ENCODE data around the gene BICRA. TPM values are rescaled to one million over a fixed set of nuclear protein-coding genes. Genes with fewer than 3 reads are reported as not detected.
A peak's percentile ranks its signal among the peaks of the same experiment; 100 is the strongest.

Gene BICRA
- total RNA-seq, 2 donors from 2014 or later, result 10.3 to 12.2 TPM

DNA sequence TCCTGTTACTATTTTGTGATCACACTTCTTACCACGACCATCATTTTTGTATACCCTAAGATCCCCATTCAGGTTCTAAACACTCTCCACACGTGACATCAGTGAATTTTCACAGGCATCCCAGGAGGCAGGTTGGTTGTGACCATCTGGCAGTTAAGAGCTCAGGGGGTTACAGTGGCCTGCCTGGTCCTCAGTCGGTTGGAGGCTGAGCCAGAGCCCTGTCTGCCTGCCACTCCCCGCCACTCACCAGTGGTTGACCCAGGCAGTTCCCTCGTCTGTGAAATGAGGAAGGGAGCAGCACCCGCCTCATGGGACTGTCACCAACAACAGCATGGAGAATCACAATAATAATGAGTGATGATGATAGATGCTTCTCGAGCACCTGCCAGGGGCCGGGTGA lies 67.9 kb downstream of the BICRA start:
- no peaks in the 10 kb centered on the region for H3K27me3 Mint-ChIP-seq
- no peak overlapping the region for H3K27ac Mint-ChIP-seq
- H3K9me3 Mint-ChIP-seq, result no peaks in the 10 kb centered on the region
- no peak overlapping the region for H3K4me3 Mint-ChIP-seq
- no peak for ATAC-seq (replicated peaks)
- H3K4me1 Mint-ChIP-seq, result peaks cover 7% of the 10 kb centered on the region
- H3K36me3 Mint-ChIP-seq (ENCODE audit: low read depth), result peaks cover 41% of the 10 kb centered on the region

DNA sequence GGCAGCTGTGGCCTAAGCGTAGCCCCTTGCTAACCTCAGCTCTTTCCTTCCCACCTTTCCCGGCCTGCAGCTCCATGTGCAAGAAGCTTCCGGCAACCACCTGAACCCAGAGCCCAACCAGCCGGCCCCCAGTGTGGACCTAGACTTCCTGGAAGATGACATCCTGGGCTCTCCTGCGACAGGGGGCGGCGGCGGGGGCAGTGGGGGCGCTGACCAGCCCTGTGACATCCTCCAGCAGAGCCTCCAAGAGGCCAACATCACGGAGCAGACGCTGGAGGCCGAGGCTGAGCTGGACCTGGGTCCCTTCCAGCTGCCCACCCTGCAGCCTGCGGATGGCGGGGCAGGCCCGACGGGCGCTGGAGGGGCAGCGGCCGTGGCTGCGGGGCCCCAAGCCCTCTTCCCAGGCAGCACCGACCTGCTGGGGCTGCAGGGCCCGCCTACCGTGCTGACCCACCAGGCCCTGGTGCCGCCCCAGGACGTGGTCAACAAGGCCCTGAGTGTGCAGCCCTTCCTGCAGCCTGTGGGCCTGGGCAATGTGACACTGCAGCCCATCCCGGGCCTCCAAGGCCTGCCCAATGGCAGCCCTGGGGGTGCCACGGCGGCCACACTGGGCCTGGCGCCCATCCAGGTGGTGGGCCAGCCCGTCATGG lies 70.4 kb downstream of the BICRA start:
- Mint-ChIP-seq H3K9me3 (no peaks in the 10 kb centered on the region), H3K36me3 (ENCODE audit: low read depth) (peaks cover 45% of the 10 kb centered on the region), H3K4me1 (peaks cover 7% of the 10 kb centered on the region), H3K27me3 (no peaks in the 10 kb centered on the region), H3K27ac (no peak overlapping the region), H3K4me3 (no peak overlapping the region)
- no peak for ATAC-seq (replicated peaks)

DNA sequence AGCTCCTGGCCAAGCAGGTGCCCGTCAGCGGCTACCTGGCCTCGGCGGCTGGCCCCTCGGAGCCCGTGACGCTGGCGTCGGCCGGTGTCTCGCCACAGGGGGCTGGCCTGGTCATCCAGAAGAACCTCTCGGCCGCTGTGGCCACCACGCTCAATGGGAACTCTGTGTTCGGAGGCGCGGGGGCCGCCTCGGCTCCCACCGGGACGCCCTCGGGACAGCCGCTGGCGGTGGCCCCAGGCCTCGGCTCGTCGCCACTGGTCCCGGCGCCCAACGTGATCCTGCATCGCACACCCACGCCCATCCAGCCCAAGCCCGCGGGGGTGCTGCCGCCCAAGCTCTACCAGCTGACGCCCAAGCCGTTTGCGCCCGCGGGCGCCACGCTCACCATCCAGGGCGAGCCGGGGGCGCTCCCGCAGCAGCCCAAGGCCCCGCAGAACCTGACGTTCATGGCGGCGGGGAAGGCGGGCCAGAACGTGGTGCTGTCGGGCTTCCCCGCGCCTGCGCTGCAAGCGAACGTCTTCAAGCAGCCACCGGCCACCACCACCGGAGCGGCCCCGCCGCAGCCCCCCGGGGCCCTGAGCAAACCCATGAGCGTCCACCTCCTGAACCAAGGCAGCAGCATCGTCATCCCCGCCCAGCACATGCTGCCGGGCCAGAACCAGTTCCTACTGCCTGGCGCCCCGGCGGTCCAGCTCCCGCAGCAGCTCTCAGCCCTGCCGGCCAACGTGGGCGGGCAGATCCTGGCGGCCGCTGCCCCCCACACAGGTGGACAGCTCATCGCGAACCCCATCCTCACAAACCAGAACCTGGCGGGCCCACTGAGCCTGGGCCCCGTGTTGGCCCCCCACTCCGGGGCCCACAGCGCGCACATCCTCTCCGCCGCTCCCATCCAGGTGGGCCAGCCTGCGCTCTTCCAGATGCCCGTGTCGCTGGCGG lies 71.3 kb downstream of the BICRA start:
- Mint-ChIP-seq H3K36me3 (ENCODE audit: low read depth) (peaks cover 37% of the 10 kb centered on the region), H3K27me3 (no peaks in the 10 kb centered on the region), H3K4me3 (no peak overlapping the region), H3K4me1 (peaks cover under 1% of the 10 kb centered on the region), H3K9me3 (no peaks in the 10 kb centered on the region), H3K27ac (no peak overlapping the region)
- no peak for ATAC-seq (replicated peaks)

DNA sequence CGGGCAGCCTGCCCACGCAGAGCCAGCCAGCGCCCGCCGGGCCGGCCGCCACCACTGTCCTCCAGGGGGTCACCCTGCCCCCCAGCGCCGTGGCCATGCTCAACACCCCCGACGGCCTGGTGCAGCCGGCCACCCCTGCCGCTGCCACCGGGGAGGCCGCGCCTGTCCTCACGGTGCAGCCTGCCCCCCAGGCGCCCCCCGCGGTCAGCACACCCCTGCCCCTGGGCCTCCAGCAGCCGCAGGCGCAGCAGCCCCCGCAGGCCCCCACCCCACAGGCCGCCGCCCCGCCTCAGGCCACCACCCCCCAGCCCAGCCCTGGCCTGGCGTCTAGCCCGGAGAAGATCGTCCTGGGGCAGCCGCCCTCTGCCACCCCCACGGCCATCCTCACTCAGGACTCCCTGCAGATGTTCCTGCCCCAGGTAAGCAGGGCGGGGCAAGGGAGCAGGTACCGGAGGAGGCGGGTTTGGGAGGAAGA lies 72.0 kb downstream of the BICRA start:
- H3K36me3 Mint-ChIP-seq (ENCODE audit: low read depth), result peaks cover 34% of the 10 kb centered on the region
- no peak overlapping the region for H3K27ac Mint-ChIP-seq
- H3K4me3 Mint-ChIP-seq, result no peak overlapping the region
- H3K9me3 Mint-ChIP-seq, result no peaks in the 10 kb centered on the region
- no peak for ATAC-seq (replicated peaks)
- H3K27me3 Mint-ChIP-seq, result no peaks in the 10 kb centered on the region
- H3K4me1 Mint-ChIP-seq, result no peaks in the 10 kb centered on the region

DNA sequence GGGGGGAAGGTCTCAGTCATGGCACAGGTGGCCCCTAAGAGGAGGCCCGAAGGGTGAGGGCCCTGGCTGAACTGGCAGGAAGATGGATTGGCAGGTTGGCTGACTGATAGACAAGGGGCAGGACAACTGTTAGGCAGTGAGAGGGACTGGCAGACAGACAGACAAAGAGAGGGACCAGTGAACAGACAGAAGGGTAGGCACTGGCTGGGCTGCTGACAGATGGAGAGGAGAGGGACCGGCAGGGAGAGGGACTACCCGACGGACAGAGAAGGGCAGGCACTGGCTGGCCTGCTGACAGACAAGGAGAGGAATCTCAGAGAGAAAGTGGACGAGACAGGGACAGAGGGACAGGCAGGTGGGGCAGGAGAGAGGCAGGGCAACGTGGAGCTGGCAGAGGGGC lies 72.5 kb downstream of the BICRA start:
- H3K4me3 Mint-ChIP-seq, result no peak overlapping the region
- no peaks in the 10 kb centered on the region for H3K27me3 Mint-ChIP-seq
- no peak for ATAC-seq (replicated peaks)
- no peaks in the 10 kb centered on the region for H3K9me3 Mint-ChIP-seq
- H3K4me1 Mint-ChIP-seq, result no peaks in the 10 kb centered on the region
- H3K27ac Mint-ChIP-seq, result no peak overlapping the region
- H3K36me3 Mint-ChIP-seq (ENCODE audit: low read depth), result peaks cover 34% of the 10 kb centered on the region

DNA sequence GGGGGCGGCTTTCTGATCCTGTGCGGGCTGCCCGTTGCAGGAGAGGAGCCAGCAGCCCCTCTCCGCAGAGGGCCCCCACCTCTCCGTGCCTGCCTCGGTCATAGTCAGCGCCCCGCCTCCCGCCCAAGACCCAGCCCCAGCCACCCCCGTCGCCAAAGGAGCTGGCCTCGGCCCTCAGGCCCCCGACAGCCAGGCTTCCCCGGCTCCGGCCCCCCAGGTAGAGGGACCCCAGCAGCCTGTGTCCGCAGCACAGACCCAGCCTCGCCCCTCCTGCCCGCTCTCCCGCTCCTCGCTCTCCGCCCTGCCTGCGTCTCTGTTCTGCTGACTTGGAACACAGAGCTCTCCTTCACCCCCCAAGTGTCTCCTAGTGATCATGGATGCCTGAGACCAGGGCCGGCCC lies 73.0 kb downstream of the BICRA start:
- no peak overlapping the region for H3K27ac Mint-ChIP-seq
- no peak for ATAC-seq (replicated peaks)
- H3K36me3 Mint-ChIP-seq (ENCODE audit: low read depth), result peaks cover 28% of the 10 kb centered on the region
- no peaks in the 10 kb centered on the region for H3K4me1 Mint-ChIP-seq
- H3K9me3 Mint-ChIP-seq, result no peaks in the 10 kb centered on the region
- H3K27me3 Mint-ChIP-seq, result no peaks in the 10 kb centered on the region
- no peak overlapping the region for H3K4me3 Mint-ChIP-seq

DNA sequence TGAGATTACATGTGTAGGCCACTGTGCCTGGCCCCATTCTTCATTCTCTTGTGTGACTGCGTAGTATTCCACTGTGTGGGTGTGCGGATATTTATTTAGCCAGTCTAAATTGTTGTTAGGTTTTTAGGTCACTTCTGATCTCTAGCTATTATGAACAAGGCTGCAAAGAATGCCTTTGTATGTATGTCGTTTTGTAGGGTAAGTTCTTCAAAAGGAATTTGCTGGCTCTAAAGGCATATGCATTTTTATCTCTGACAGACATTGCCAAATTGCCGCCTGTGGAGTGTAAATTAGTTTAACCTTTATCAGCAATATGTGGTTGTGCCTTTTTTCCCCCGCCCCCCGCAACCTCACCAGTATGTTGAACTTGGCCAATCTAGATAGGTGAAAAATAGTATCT lies 74.0 kb downstream of the BICRA start:
- H3K4me1 Mint-ChIP-seq, result no peaks in the 10 kb centered on the region
- H3K4me3 Mint-ChIP-seq, result no peak overlapping the region
- no peaks in the 10 kb centered on the region for H3K27me3 Mint-ChIP-seq
- no peak overlapping the region for H3K27ac Mint-ChIP-seq
- ATAC-seq (replicated peaks), result no peak
- no peaks in the 10 kb centered on the region for H3K9me3 Mint-ChIP-seq
- H3K36me3 Mint-ChIP-seq (ENCODE audit: low read depth), result peaks cover 23% of the 10 kb centered on the region

DNA sequence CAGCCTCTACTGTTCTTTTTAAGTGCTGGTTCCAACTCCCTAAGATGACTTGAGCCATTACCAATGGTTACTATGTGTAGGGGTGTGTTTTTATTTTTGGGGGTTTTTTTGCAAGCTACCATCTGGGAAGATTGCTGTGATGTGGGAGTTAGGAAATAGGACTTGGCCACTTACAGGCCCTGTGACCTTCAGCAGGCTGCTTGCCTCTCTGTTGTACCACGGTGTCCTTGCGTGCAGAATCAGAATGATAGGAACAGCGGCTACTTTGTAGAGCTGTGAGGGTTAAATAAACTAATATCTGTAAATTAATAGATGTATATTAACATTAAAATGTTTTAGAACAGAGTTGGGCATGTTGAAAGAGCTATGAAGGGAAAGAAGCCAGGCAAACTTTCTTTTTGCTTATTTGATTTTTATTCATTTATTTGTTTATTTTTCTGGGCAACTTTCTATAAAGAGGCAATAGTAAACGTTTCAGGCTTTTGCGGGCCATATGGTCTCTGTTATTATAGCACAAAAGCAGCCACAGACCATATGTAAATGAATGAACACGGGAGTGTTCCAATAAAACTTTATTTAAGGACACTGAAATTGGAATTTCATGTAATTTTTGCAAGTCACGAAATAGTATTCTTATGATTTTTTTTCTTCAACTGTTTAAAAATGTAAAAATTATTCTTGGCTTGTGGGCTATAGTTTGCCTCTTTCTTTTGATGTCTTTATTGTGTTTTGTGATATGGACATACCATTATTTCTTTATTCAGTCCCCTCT lies 77.9 kb downstream of the BICRA start:
- H3K27ac Mint-ChIP-seq, result no peak overlapping the region

DNA sequence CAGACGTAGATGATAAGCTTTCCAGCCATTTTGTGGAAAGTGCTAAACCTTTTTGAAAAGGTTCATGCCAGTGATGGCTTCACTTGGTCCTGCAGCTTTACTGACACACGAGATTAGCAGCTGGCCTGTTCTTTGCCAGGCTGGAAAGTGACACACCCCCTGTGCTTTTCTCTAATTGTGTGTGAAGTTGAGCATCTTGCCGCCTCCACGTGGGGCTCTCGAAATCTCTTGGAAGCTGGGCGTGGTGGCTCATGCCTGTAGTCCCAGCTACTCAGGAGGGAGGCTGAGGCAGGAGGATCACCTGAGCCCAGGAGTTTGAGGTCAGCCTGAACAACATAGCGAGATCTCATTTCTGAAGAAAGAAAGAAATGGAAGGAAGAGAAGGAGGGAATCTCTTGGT lies 79.0 kb downstream of the BICRA start:
- no peak overlapping the region for H3K4me3 Mint-ChIP-seq
- H3K4me1 Mint-ChIP-seq, result no peaks in the 10 kb centered on the region
- no peaks in the 10 kb centered on the region for H3K9me3 Mint-ChIP-seq
- peak overlapping the region; percentile 44 for H3K27ac Mint-ChIP-seq
- H3K27me3 Mint-ChIP-seq, result no peaks in the 10 kb centered on the region
- ATAC-seq (replicated peaks), result no peak
- peaks cover 8% of the 10 kb centered on the region for H3K36me3 Mint-ChIP-seq (ENCODE audit: low read depth)

More for the DNA sequence above, 77.9 kb downstream of the BICRA start:
- Mint-ChIP-seq H3K9me3 (no peaks in the 10 kb centered on the region), H3K4me3 (no peak overlapping the region), H3K36me3 (ENCODE audit: low read depth) (peaks cover 15% of the 10 kb centered on the region), H3K4me1 (no peaks in the 10 kb centered on the region), H3K27me3 (no peaks in the 10 kb centered on the region)
- ATAC-seq (replicated peaks), result no peak

DNA sequence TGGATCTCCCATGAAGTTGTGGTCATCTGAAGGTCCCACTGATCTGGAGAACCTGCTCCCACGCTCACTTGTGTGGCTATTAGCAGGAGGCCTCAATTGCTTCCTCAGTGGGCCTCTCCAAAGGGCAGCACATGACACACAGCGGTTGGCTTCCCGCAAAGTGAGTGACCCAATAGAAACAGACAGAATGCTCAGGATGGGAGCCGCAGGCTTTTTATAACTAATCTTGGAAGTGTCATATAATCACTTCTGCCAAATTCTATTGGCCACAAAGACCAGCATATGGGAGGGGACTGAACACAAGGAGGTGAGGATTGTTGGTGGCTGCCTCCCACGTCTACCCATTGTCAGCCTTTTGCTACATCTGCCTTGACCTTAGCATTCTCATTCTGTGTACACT lies 82.2 kb downstream of the BICRA start:
- Mint-ChIP-seq H3K4me3 (no peak overlapping the region), H3K27ac (peak overlapping the region; percentile 41), H3K9me3 (no peaks in the 10 kb centered on the region), H3K27me3 (no peaks in the 10 kb centered on the region), H3K36me3 (ENCODE audit: low read depth) (peaks cover 5% of the 10 kb centered on the region), H3K4me1 (no peaks in the 10 kb centered on the region)
- no peak for ATAC-seq (replicated peaks)

DNA sequence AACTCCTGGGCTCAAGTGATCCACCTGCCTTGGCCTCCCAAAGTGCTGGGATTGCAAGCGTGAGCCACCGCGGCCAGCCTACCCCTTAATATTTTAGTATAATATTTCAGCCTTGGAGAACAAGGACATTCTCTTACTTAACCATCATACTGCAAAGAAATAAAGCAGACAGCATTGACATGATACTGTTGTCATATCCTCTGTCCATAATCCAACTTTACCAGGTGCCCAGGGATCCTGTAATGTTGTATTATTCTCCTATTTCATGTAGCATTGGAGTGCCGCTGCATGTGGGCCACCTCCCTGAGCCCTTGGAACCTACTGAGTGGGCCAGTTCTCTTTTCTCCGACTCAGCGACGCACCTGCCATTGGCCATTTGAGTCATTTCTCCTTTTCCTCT lies 82.8 kb downstream of the BICRA start:
- H3K4me3 Mint-ChIP-seq, result no peak overlapping the region
- H3K27ac Mint-ChIP-seq, result no peak overlapping the region
- no peaks in the 10 kb centered on the region for H3K9me3 Mint-ChIP-seq
- H3K4me1 Mint-ChIP-seq, result no peaks in the 10 kb centered on the region
- peaks cover 5% of the 10 kb centered on the region for H3K36me3 Mint-ChIP-seq (ENCODE audit: low read depth)
- no peaks in the 10 kb centered on the region for H3K27me3 Mint-ChIP-seq
- no peak for ATAC-seq (replicated peaks)

DNA sequence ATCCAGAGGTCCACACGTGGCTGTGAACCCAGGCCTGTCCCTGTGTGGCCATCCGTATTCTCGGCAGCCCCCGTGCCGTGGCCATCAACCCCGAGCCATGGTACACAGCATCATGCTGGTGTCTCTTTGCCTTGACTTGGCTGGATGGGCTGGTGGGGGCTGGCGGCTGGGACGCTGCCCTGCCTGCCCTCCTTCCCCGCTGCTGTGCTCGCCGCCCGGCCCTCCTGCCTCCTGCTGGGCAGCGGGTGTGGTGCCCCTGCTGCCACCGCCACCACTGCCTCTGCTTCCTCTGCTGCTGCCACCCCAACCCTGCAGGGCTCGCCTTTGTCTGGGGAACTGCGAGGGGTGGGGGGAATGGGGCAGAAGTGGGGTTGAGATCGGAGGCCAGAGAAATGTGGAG lies 84.6 kb downstream of the BICRA start:
- no peaks in the 10 kb centered on the region for H3K9me3 Mint-ChIP-seq
- ATAC-seq (replicated peaks), result no peak
- peaks cover 5% of the 10 kb centered on the region for H3K36me3 Mint-ChIP-seq (ENCODE audit: low read depth)
- no peaks in the 10 kb centered on the region for H3K4me1 Mint-ChIP-seq
- H3K27ac Mint-ChIP-seq, result no peak overlapping the region
- no peaks in the 10 kb centered on the region for H3K27me3 Mint-ChIP-seq
- no peak overlapping the region for H3K4me3 Mint-ChIP-seq

DNA sequence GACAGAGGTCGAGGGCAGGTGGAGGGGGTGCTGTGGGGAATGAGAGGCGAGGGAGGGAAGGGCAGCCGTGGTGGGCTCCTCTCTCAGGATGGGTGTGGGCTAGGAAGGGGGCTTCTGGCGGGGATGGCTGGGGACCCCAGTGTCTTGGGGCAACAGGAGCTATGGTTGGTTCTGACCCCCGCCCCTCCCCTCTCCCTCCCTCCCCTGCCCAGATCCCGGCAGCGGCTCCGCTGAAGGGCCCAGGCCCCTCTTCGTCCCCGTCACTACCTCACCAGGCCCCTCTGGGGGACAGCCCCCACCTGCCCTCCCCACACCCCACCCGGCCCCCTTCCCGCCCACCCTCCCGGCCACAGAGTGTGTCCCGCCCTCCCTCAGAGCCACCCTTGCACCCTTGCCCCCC lies 85.0 kb downstream of the BICRA start:
- H3K4me3 Mint-ChIP-seq, result no peak overlapping the region
- H3K36me3 Mint-ChIP-seq (ENCODE audit: low read depth), result peaks cover 9% of the 10 kb centered on the region
- H3K9me3 Mint-ChIP-seq, result no peaks in the 10 kb centered on the region
- H3K4me1 Mint-ChIP-seq, result no peaks in the 10 kb centered on the region
- no peaks in the 10 kb centered on the region for H3K27me3 Mint-ChIP-seq
- H3K27ac Mint-ChIP-seq, result no peak overlapping the region
- no peak for ATAC-seq (replicated peaks)

DNA sequence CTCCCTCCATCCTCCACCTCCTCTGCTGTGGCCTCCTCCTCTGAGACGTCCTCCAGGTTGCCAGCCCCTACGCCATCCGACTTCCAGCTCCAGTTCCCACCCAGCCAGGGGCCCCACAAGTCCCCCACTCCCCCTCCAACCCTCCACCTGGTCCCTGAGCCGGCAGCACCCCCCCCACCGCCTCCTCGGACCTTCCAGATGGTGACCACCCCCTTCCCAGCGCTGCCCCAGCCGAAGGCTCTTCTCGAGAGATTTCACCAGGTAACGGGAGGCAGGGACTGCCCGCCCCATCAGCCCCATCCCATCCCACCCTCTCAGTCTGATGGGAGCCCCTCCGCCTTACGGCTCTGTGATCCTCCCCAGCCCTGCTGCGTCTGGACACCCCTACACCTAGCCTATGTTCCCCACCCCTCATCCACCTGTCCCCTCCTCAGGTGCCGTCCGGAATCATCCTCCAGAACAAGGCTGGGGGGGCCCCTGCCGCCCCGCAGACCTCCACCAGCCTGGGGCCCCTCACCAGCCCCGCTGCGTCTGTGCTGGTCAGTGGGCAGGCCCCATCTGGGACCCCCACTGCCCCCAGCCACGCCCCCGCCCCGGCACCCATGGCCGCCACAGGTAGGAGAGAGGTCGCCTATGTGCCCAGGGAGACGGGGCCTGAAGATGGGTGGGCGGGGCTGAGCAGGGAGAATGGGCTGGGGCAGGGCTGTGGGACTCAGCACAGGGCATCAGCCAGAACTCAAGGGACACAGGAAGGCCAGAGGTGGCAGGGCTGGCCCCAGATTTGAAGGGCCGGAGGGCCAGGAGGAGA lies 85.7 kb downstream of the BICRA start:
- no peak for ATAC-seq (replicated peaks)
- Mint-ChIP-seq H3K27me3 (no peaks in the 10 kb centered on the region), H3K36me3 (ENCODE audit: low read depth) (peaks cover 12% of the 10 kb centered on the region), H3K4me1 (no peaks in the 10 kb centered on the region), H3K9me3 (no peaks in the 10 kb centered on the region), H3K4me3 (no peak overlapping the region), H3K27ac (no peak overlapping the region)

Measured in activated T-helper 17 cell treated with anti-CD3 and anti-CD28 coated beads, Interleukin-2, amount 50 U/mL, for 72 hours (primary cell).